Osteocyte (in vitro differentiated cells): ENCODE data around the gene HTT-AS. TPM values are rescaled to one million over a fixed set of nuclear protein-coding genes. Genes with fewer than 3 reads are reported as not detected.
A peak's percentile ranks its signal among the peaks of the same experiment; 100 is the strongest.

Source experiments
- DNase-seq: peaks from one replicate; pipeline ENCODE4 v3.0.0; 2021; ENCODE audit warnings: mixed read lengths; ENCODE audit not compliant: unreplicated experiment; ENCODE audit errors: extremely low spot score
- H3K27ac Mint-ChIP-seq: one replicate; pipeline ENCODE4 v1.8.0; 2021; ENCODE audit warnings: mild to moderate bottlenecking, mixed read lengths; ENCODE audit not compliant: unreplicated experiment
- H3K27me3 Mint-ChIP-seq: one replicate; pipeline ENCODE4 v1.8.0; 2021; ENCODE audit warnings: mixed read lengths; ENCODE audit not compliant: unreplicated experiment
- H3K36me3 Mint-ChIP-seq: one replicate; pipeline ENCODE4 v1.8.0; 2021; ENCODE audit warnings: mixed read lengths; ENCODE audit not compliant: unreplicated experiment
- H3K4me1 Mint-ChIP-seq: one replicate; pipeline ENCODE4 v1.8.0; 2021; ENCODE audit warnings: mixed read lengths; ENCODE audit not compliant: unreplicated experiment
- H3K4me3 Mint-ChIP-seq: one replicate; pipeline ENCODE4 v1.8.0; 2021; ENCODE audit warnings: mild to moderate bottlenecking, moderate library complexity, mixed read lengths; ENCODE audit not compliant: unreplicated experiment
- H3K9me3 Mint-ChIP-seq: one replicate; pipeline ENCODE4 v1.8.0; 2021; ENCODE audit warnings: mixed read lengths; ENCODE audit not compliant: unreplicated experiment
- total RNA-seq: library from RNA; stranded (reverse); gene quantifications from 2 replicates; pipeline ENCODE4 v1.2.1, GENCODE V29; 2021
- TF ChIP-seq, protein P1 (sequence below): fragments of 200-600 bp; sonication (generic); IDR thresholded peaks from 2 replicates; pipeline ENCODE4 v1.5.0; 2021; ENCODE audit warnings: antibody characterized with exemption, mild to moderate bottlenecking, moderate library complexity

HTT-AS gene
- total RNA-seq, 1 donor from 2014 or later = not detected

DNA sequence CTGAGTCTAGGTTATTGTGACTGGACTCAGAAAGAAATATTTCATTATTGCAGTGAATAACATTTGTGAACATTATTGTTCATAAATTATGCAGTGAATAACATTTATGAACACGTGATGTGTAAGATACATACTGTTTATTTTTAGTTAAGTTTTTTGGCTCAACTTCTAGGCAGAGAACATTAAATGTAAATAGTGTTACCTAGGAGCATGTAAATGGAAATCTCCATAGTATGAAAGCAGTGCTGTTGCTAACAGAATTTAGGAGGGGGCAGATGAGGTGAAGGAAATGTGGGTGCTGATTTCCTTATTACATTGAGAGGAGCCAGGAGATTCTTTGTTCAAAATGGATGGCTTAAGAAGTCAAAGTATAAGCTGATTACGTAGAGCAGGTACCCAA, 45.1 kb upstream of the HTT-AS start:
- peaks cover 27% of the 10 kb centered on the region for H3K36me3 Mint-ChIP-seq
- H3K4me1 Mint-ChIP-seq = peaks cover 28% of the 10 kb centered on the region
- TF ChIP-seq, protein P1, sequence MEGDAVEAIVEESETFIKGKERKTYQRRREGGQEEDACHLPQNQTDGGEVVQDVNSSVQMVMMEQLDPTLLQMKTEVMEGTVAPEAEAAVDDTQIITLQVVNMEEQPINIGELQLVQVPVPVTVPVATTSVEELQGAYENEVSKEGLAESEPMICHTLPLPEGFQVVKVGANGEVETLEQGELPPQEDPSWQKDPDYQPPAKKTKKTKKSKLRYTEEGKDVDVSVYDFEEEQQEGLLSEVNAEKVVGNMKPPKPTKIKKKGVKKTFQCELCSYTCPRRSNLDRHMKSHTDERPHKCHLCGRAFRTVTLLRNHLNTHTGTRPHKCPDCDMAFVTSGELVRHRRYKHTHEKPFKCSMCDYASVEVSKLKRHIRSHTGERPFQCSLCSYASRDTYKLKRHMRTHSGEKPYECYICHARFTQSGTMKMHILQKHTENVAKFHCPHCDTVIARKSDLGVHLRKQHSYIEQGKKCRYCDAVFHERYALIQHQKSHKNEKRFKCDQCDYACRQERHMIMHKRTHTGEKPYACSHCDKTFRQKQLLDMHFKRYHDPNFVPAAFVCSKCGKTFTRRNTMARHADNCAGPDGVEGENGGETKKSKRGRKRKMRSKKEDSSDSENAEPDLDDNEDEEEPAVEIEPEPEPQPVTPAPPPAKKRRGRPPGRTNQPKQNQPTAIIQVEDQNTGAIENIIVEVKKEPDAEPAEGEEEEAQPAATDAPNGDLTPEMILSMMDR = no peak
- no peak for DNase-seq
- H3K27ac Mint-ChIP-seq = no peak overlapping the region
- no peak overlapping the region for H3K4me3 Mint-ChIP-seq
- H3K27me3 Mint-ChIP-seq = no peaks in the 10 kb centered on the region
- H3K9me3 Mint-ChIP-seq = no peaks in the 10 kb centered on the region

DNA sequence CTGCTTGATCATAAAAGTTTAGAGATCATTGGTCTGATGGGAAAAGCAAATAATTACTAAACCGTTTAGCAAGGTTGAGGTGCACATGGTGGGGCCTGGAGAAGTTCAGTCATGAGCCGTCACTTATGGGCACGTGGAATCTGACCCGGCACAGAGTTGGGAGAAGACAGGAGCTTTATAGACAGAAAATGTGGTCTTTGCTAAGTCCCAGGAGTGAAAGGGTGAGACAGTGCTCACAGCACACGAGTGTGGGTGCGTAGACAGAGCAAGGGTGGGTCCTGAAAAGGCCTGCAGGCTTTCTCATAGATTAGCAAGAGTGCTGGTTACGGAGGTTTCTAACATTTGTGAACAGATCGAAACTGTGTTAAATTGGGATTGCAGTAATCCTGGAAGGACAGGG, 44.0 kb upstream of the HTT-AS start:
- no peak overlapping the region for H3K4me3 Mint-ChIP-seq
- TF ChIP-seq, protein P1 = no peak
- peaks cover 17% of the 10 kb centered on the region for H3K4me1 Mint-ChIP-seq
- no peak overlapping the region for H3K27ac Mint-ChIP-seq
- H3K27me3 Mint-ChIP-seq = no peaks in the 10 kb centered on the region
- no peaks in the 10 kb centered on the region for H3K9me3 Mint-ChIP-seq
- H3K36me3 Mint-ChIP-seq = peaks cover 32% of the 10 kb centered on the region
- no peak for DNase-seq

- TF ChIP-seq, protein P1 = no peak
- Mint-ChIP-seq H3K4me1 (peaks cover 10% of the 10 kb centered on the region), H3K36me3 (peaks cover 27% of the 10 kb centered on the region), H3K9me3 (no peaks in the 10 kb centered on the region), H3K27ac (peak overlapping the region; percentile 27), H3K4me3 (no peak overlapping the region), H3K27me3 (no peaks in the 10 kb centered on the region)
- no peak for DNase-seq
These were observed 42.6 kb upstream of the HTT-AS start for GRCh38 chr4:3116955-3117354.

- H3K4me1 Mint-ChIP-seq = peaks cover 14% of the 10 kb centered on the region
- H3K27me3 Mint-ChIP-seq = no peaks in the 10 kb centered on the region
- H3K27ac Mint-ChIP-seq = no peak overlapping the region
- H3K36me3 Mint-ChIP-seq = peaks cover 27% of the 10 kb centered on the region
- H3K4me3 Mint-ChIP-seq = no peak overlapping the region
- DNase-seq = no peak
- no peaks in the 10 kb centered on the region for H3K9me3 Mint-ChIP-seq
- TF ChIP-seq, protein P1 = no peak
These were observed 41.4 kb upstream of the HTT-AS start for GRCh38 chr4:3115637-3116270.

DNA sequence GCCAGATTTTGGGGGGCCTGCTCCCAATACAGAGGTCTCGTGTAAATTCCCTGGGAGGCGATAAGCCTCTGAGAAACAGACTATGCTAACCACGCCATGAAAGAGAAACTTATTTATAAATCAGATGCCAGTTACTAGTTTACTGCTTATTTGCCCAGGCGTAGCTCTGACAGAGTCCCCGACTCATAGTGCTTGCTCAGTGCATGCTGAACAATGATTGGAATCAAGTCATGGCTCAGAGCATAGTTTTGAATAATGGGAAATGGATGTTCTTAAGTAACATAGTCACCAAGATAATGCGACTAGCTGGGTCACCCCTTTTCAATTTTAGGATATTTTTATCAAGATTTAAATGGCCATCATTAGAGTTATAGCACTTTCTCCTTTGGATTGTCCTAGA, 40.0 kb upstream of the HTT-AS start:
- H3K9me3 Mint-ChIP-seq = no peaks in the 10 kb centered on the region
- no peak for DNase-seq
- H3K4me1 Mint-ChIP-seq = peaks cover 14% of the 10 kb centered on the region
- TF ChIP-seq, protein P1 = no peak
- H3K27ac Mint-ChIP-seq = no peak overlapping the region
- peaks cover 38% of the 10 kb centered on the region for H3K36me3 Mint-ChIP-seq
- H3K4me3 Mint-ChIP-seq = no peak overlapping the region
- no peaks in the 10 kb centered on the region for H3K27me3 Mint-ChIP-seq
